ENCODE results near the gene RAB7A. TPM values are rescaled to one million over a fixed set of nuclear protein-coding genes. Genes with fewer than 3 reads are reported as not detected.

The RAB7A gene
- total RNA-seq, 1 experiment from 2014 or later, result 155 TPM

GRCh38 chr3:128854475-128854874 is 128.5 kb downstream of the RAB7A start:
- no peak overlapping the region for H3T11ph ChIP-seq (ENCODE audit: low read length)
- H3K79me2 ChIP-seq (ENCODE audit: insufficient read depth, low read length), result no peaks in the 10 kb centered on the region
- H2BK120ac ChIP-seq (ENCODE audit: low read depth, low read length, poor library complexity, severe bottlenecking), result no peak overlapping the region
- no peak overlapping the region for H4K91ac ChIP-seq (ENCODE audit: insufficient read length, low read depth, low read length)
- no peak overlapping the region for H4K8ac ChIP-seq (replicated peaks; ENCODE audit: insufficient read length, low read depth, low read length)
- TF ChIP-seq CTCF (conservative IDR thresholded peaks at IDR 0.05), result no peak
- H3K4me2 ChIP-seq (ENCODE audit: insufficient read depth, insufficient read length, low read length), result no peak overlapping the region
- Mint-ChIP-seq H3K27me3 (ENCODE audit: low read depth) (peaks cover 8% of the 10 kb centered on the region), H3K36me3 (ENCODE audit: insufficient read depth in 1 of 3, low read depth in 3 of 3) (peaks cover 26 to 29% (median 28%) of the 10 kb centered on the region in 3 experiments), H3K4me3 (no peak overlapping the region), H3K4me1 (peaks cover 3 to 8% of the 10 kb centered on the region in 2 experiments), H3K9me3 (peaks cover 49 to 64% of the 10 kb centered on the region in 2 experiments), H3K27ac (no peak overlapping the region)
- H2BK15ac ChIP-seq (ENCODE audit: low read depth, low read length), result no peak overlapping the region
- no peak overlapping the region for H2BK20ac ChIP-seq (ENCODE audit: low read depth, low read length, poor library complexity, severe bottlenecking)
- no peak overlapping the region for H3K18ac ChIP-seq (ENCODE audit: insufficient read length, low read depth, low read length)
- H3K23me2 ChIP-seq (ENCODE audit: insufficient read length, low read depth, low read length, poor library complexity, severe bottlenecking), result no peaks in the 10 kb centered on the region
- no peak overlapping the region for H3K4ac ChIP-seq (ENCODE audit: low read depth, low read length)
- no peak overlapping the region for H2AK5ac ChIP-seq (ENCODE audit: insufficient read length, low read length)
- H3K4me1 ChIP-seq (ENCODE audit: insufficient read depth, low read length), result no peaks in the 10 kb centered on the region
- no peak overlapping the region for H2BK12ac ChIP-seq (ENCODE audit: insufficient read length, low read depth, low read length)
- no peak overlapping the region for H2AFZ ChIP-seq (ENCODE audit: low read length)
- H3K9ac ChIP-seq (ENCODE audit: extremely low read depth, insufficient read length, low read length), result no peak overlapping the region
- H2BK5ac ChIP-seq (ENCODE audit: insufficient read length, low read length), result no peak overlapping the region
- no peaks in the 10 kb centered on the region for H3K27me3 ChIP-seq (ENCODE audit: insufficient read depth, low read length)
- no peak overlapping the region for H3K27ac ChIP-seq (ENCODE audit: insufficient read length, low read depth, low read length)
- no CpG with 5 or more reads among the region's 3 CpGs for WGBS (ENCODE audit: extremely low coverage, insufficient read length, low lambda C conversion rate)
- H3K56ac ChIP-seq (ENCODE audit: insufficient read length, low read depth, low read length), result no peak overlapping the region
- no peak overlapping the region for H4K5ac ChIP-seq (ENCODE audit: insufficient read length, low read depth, low read length)
- H3K14ac ChIP-seq (ENCODE audit: insufficient read depth, low read length), result no peak overlapping the region
- no peak for DNase-seq
- no peak overlapping the region for H3K23ac ChIP-seq (ENCODE audit: insufficient read length, low read depth, low read length)
- peaks cover 39% of the 10 kb centered on the region for H3K9me3 ChIP-seq (ENCODE audit: control insufficient read depth, low read depth, low read length)
- no peaks in the 10 kb centered on the region for H4K20me1 ChIP-seq (ENCODE audit: control insufficient read depth, insufficient read depth, insufficient read length)
- H3K79me1 ChIP-seq (ENCODE audit: insufficient read depth, low read depth, low read length, poor library complexity, severe bottlenecking), result no peaks in the 10 kb centered on the region

All from H9 (cell line).